HG02678 (cell line): ENCODE results near the gene U2AF2.

Source experiments
- ATAC-seq: cut with Tn5 transposase; IDR thresholded peaks from one replicate; pipeline ENCODE4 v1.9.1; 2021; ENCODE audit warnings: mild to moderate bottlenecking, moderate library complexity; ENCODE audit not compliant: unreplicated experiment

The U2AF2 gene

GRCh38 chr19:55642153-55643002, 12.5 kb upstream of the U2AF2 start:
- ATAC-seq, result no peak

GRCh38 chr19:55643003-55643886, 11.6 kb upstream of the U2AF2 start, which contains the start of gene ZNF581:
Gene ZNF581, plus strand, starts transcription at chr19:55643649. Its CDS starts 923 bp downstream, at chr19:55644572.
- peak; percentile 34 for ATAC-seq

GRCh38 chr19:55643887-55644176, 11.0 kb upstream of the U2AF2 start:
- no peak for ATAC-seq

GRCh38 chr19:55644191-55644833, 10.5 kb upstream of the U2AF2 start:
- ATAC-seq, result no peak

- ATAC-seq, result no peak
Measured at GRCh38 chr19:55644842-55645511, 9.9 kb upstream of the U2AF2 start.

- ATAC-seq, result no peak
Measured at GRCh38 chr19:55645512-55645881, 9.3 kb upstream of the U2AF2 start.

GRCh38 chr19:55646889-55647731, 7.7 kb upstream of the U2AF2 start:
- ATAC-seq, result no peak

GRCh38 chr19:55647732-55648584, 6.9 kb upstream of the U2AF2 start, which contains the start of gene CCDC106:
Gene CCDC106, plus strand, starts transcription at chr19:55648212. Its CDS starts 835 bp downstream, at chr19:55649047.
- peak; percentile 38 for ATAC-seq

GRCh38 chr19:55648585-55649267, 6.1 kb upstream of the U2AF2 start:
- no peak for ATAC-seq

GRCh38 chr19:55649268-55650125, 5.3 kb upstream of the U2AF2 start:
- no peak for ATAC-seq

GRCh38 chr19:55650126-55650557, 4.7 kb upstream of the U2AF2 start:
- no peak for ATAC-seq

GRCh38 chr19:55650602-55651230, 4.1 kb upstream of the U2AF2 start:
- no peak for ATAC-seq

GRCh38 chr19:55651236-55651635, 3.6 kb upstream of the U2AF2 start:
- ATAC-seq, result no peak

- no peak for ATAC-seq
Measured at GRCh38 chr19:55652311-55653128, 2.3 kb upstream of the U2AF2 start.

GRCh38 chr19:55653651-55654322, 1.0 kb upstream of the U2AF2 start:
- peak; percentile 46 for ATAC-seq
